Spinal cord (tissue), 10 donors: ENCODE data around the gene SLC35E3. TPM values are rescaled to one million over a fixed set of nuclear protein-coding genes. Genes with fewer than 3 reads are reported as not detected.

Source experiments
- DNase-seq, 6 donors: peaks; one replicate each; pipeline versions ENCODE4 v3.0.0 to v3.0.0-alpha.2; 2013 to 2015; ENCODE audit warnings: low spot score in 6 of 6, low read depth in 4 of 6
- H3K27ac ChIP-seq: one replicate; pipeline ENCODE4 v1.5.1; 2013; ENCODE audit warnings: low read depth, low read length, control low read depth
- H3K27me3 ChIP-seq: one replicate; pipeline ENCODE4 v1.6.1; 2013; ENCODE audit warnings: low read length; ENCODE audit not compliant: control insufficient read depth, insufficient read depth
- H3K36me3 ChIP-seq: one replicate; pipeline ENCODE4 v1.6.1; 2013; ENCODE audit warnings: low read length; ENCODE audit not compliant: control insufficient read depth, insufficient read depth
- H3K4me1 ChIP-seq: one replicate; pipeline ENCODE4 v1.6.1; 2013; ENCODE audit warnings: low read length; ENCODE audit not compliant: control insufficient read depth, insufficient read depth
- H3K4me3 ChIP-seq: one replicate; pipeline ENCODE4 v1.5.1; 2013; ENCODE audit warnings: low read depth, low read length, control low read depth
- H3K9me3 ChIP-seq: one replicate; pipeline ENCODE4 v1.6.1; 2013; ENCODE audit warnings: low read length; ENCODE audit not compliant: control insufficient read depth, insufficient read depth
- WGBS: methylation state at CpG from one replicate; pipeline ENCODE4 v1.1.5; 2013; ENCODE audit warnings: missing lambda C conversion rate; ENCODE audit not compliant: insufficient coverage; 5-methylcytosine and 5-hydroxymethylcytosine counted together
- polyA plus RNA-seq, 2 donors: library from polyadenylated mRNA; unstranded; fragments of 120-200 nt; gene quantifications; one replicate each; pipeline ENCODE4 v1.2.1, GENCODE V29; 2013; ENCODE audit not compliant: insufficient read length in 2 of 2
- total RNA-seq, 2 donors: library from RNA; depleted of rRNA in 1 of 2; stranded (reverse); fragments of 120-200 nt in 1 of 2; fragments of >200 nt in 1 of 2; gene quantifications; one replicate each; pipeline versions ENCODE4 v1.2.3 to v1.2.4, GENCODE V29; 2013 to 2014
- donor health status: healthy.

The SLC35E3 gene
- total and polyA plus RNA-seq, 4 donors = 7.3 to 26.7 (median 16.8) TPM

DNA sequence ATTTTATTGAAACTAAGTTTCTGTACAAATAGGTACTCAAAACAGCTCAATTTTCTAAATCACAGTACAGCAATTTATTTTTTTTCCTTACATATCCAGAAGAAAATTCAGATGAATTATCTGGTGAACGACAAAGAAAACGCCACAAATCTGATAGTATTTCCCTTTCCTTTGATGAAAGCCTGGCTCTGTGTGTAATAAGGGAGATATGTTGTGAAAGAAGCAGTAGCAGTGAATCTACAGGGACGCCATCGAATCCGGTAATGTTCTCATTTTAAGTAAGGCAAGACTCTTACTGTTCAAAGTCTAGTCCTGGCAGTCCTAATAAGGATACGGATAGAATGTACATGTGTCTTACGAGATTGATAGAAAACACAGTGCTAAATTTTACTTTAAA is 82.7 kb downstream of the SLC35E3 start:
- H3K9me3 ChIP-seq = no peaks in the 10 kb centered on the region
- no peak overlapping the region for H3K4me3 ChIP-seq
- no peaks in the 10 kb centered on the region for H3K4me1 ChIP-seq
- peaks cover 40% of the 10 kb centered on the region for H3K36me3 ChIP-seq
- no peaks in the 10 kb centered on the region for H3K27me3 ChIP-seq
- no peak for DNase-seq
- no peak overlapping the region for H3K27ac ChIP-seq
- WGBS = 90% methylated on average over 2 of the region's 7 CpGs

Other genes with a start within 250 kb of the SLC35E3 start
- gene RAP1B, start 135.3 kb upstream of the SLC35E3 start, total RNA-seq = 100 to 1,000 TPM; 141 to 203 TPM
- 100 to 1,000 TPM; 125 to 135 TPM for gene RAP1B, start 135.3 kb upstream of the SLC35E3 start, polyA plus RNA-seq
- 10 to 100 TPM; 54.4 to 56.2 TPM for gene NUP107, start 59.2 kb upstream of the SLC35E3 start, total RNA-seq
- 10 to 100 TPM; 32.3 to 39.3 TPM for gene NUP107, start 59.2 kb upstream of the SLC35E3 start, polyA plus RNA-seq
- gene MDM2, start 62.0 kb downstream of the SLC35E3 start, total RNA-seq = 10 to 100 TPM; 62.1 to 92.7 TPM
- gene MDM2, start 62.0 kb downstream of the SLC35E3 start, polyA plus RNA-seq = 10 to 100 TPM; 77.1 to 78.6 TPM
- 10 to 100 TPM; 13.8 to 17.7 TPM for gene CPM, start 187.0 kb downstream of the SLC35E3 start, total RNA-seq
- 10 to 100 TPM; 10.3 to 15.1 TPM for gene CPM, start 187.0 kb downstream of the SLC35E3 start, polyA plus RNA-seq